GM12873 (cell line): Measurements from ENCODE around the gene CCDC9B.

Experiments
- CTCF ChIP-seq: IDR thresholded peaks from 2 replicates; pipeline ENCODE4 v1.5.1; 2012; ENCODE audit warnings: low read depth, mild to moderate bottlenecking, moderate library complexity, low read length, control low read depth; ENCODE audit not compliant: insufficient read depth; ENCODE audit errors: missing control alignments

Gene CCDC9B

GRCh38 chr15:40302981-40303380 is 37.8 kb downstream of the CCDC9B start:
- TF ChIP-seq CTCF, result no peak

DNA sequence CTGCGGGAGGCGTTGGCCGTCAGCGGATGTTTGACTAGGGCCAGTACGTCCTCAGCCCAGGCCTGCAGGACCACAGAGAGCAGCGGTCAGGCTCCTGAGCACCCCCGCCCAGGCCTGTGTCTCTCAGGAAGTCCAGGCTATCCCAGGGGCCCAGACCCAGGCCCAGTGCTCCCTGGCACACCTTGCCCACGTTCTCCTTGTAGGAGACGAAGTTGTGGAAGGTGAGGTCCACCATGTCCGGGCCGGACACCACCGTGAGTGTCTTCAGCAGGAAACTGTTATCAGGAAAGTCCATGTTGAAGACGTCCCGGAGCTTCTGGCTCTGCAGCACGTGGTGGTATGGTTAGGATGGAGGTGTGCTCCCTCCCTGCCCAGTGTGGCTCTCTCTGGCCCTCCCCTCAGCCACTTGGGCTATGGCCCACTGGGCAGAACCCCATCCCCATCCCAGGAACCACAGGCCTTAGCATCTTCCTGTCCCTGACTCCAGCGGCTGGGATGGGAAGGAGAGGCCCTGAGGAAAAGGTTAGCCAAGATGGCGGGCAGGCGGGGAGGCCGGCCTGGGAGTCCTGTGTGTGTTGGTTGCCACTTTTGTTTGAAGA is 38.4 kb downstream of the CCDC9B start:
- no peak for TF ChIP-seq CTCF

DNA sequence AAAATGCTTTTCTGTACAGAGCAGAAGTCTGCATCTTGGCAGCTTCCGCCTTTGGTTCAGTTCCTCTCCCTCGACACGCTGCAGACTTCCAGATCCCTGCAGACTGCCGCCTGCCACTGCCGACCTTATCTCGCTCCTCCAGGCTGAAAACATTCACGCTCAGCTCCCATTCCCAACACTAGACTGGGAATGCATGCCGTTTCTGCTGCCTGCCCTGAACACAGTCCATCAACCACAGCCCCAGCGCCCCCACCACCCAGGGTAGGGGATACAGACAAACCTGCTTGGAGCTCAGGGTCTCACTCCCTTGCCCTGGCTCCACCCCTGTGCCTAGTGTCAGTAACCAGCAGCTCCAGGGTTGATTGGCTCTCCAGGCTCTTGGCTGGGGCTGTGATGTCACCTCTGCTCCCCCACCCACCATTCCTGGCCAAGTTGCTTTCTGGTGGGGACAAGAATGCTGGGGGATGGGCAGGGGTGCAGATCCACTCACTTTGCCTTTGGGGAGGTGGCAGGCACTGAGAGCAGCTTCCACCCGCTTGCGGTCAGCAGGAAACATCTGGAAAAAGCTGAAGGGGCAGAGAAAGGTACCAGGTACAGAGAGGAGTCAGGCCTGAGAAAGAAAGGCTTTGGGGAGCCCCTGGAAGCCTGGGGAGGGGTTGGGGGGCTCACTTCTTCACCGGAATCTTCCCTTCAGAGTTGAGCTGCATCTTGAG is 39.1 kb downstream of the CCDC9B start:
- no peak for TF ChIP-seq CTCF

- no peak for TF ChIP-seq CTCF
Measured at GRCh38 chr15:40300771-40301170, 40.0 kb downstream of the CCDC9B start.

GRCh38 chr15:40300367-40300766 is 40.4 kb downstream of the CCDC9B start:
- TF ChIP-seq CTCF, result no peak

GRCh38 chr15:40298216-40298935 is 42.4 kb downstream of the CCDC9B start:
- no peak for TF ChIP-seq CTCF

GRCh38 chr15:40297356-40297755 is 43.4 kb downstream of the CCDC9B start:
- TF ChIP-seq CTCF, result no peak
